HepG2 (cell line): ENCODE results near the gene TUG1.

Experiments
- CBX2 ChIP-seq, 2 experiments: fragments of 200-600 bp in 1 of 2; sonication (generic); formaldehyde crosslinking in 1 of 2; IDR thresholded peaks; 2 replicates each; pipeline versions ENCODE4 v1.7.0 to v1.8.1; 2018 to 2022; ENCODE audit warnings: low read depth in 2 of 2, low read length in 1 of 2, mild to moderate bottlenecking in 1 of 2, missing genetic modification reagents in 1 of 2
- CBX5 ChIP-seq: sonication (generic); formaldehyde crosslinking; IDR thresholded peaks from 2 replicates; pipeline ENCODE4 v1.4.0; 2020; ENCODE audit warnings: missing genetic modification reagents, borderline replicate concordance
- MXD4 ChIP-seq: IDR thresholded peaks from 2 replicates; pipeline ENCODE4 v1.6.1; 2016; ENCODE audit warnings: mild to moderate bottlenecking, missing biosample characterization, missing genetic modification reagents
- NFRKB ChIP-seq: fragments of 450-650 bp; IDR thresholded peaks from 2 replicates; pipeline ENCODE4 v1.6.1; 2017
- NR3C1 ChIP-seq: sonication (generic); formaldehyde crosslinking; IDR thresholded peaks from 2 replicates; pipeline ENCODE4 v1.4.0; 2020; ENCODE audit warnings: missing genetic modification reagents
- TCF7L2 ChIP-seq: IDR thresholded peaks from 2 replicates; pipeline ENCODE4 v1.6.1; 2011; ENCODE audit warnings: mild to moderate bottlenecking, low read depth, low read length, moderate library complexity
- TF ChIP-seq, protein P1 (sequence below): sonication (generic); formaldehyde crosslinking; IDR thresholded peaks from 2 replicates; pipeline ENCODE4 v1.5.0; 2020; ENCODE audit warnings: mild to moderate bottlenecking, missing genetic modification reagents, moderate library complexity
- TF ChIP-seq, protein P2 (sequence below): sonication (generic); formaldehyde crosslinking; IDR thresholded peaks from 2 replicates; pipeline ENCODE4 v1.5.0; 2020; ENCODE audit warnings: missing genetic modification reagents
- TF ChIP-seq, protein P3 (sequence below): sonication (generic); formaldehyde crosslinking; IDR thresholded peaks from 2 replicates; pipeline ENCODE4 v1.8.1; 2022; ENCODE audit warnings: low read depth, mild to moderate bottlenecking, missing genetic modification reagents
- TF ChIP-seq, protein P4 (sequence below): sonication (generic); formaldehyde crosslinking; IDR thresholded peaks from 2 replicates; pipeline ENCODE4 v1.4.0; 2020; ENCODE audit warnings: mild to moderate bottlenecking, missing genetic modification reagents

DNA sequence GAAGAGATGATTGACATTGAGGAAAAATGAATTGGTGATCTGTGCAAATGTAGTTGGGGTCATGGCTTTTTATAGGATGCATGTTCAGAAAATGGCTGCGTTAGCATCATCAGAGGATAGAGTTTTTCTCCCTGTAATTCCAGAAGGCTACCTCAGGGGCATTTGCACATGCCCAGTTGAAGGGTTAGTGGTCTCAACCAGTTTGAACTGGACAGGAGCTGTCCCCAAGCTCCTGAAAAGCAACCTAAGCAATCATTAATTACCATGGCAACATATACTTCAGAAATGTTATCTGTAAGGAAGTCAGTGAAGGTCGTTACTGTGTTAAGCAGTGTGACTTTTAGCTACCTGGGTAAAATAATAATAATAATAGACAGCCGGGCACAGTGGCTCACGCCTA, 29.3 kb downstream of the TUG1 start:
- TF ChIP-seq TCF7L2 (no peak), MXD4 (CRISPR knock-in tag) (no peak), CBX2 (IDR thresholded peaks at IDR 0.05; ENCODE audit: low read depth, low read length) (no peak), CBX2 (CRISPR knock-in tag; IDR thresholded peaks at IDR 0.05; ENCODE audit: low read depth) (no peak), CBX5 (CRISPR knock-in tag) (no peak), NFRKB (no peak), NR3C1 (CRISPR knock-in tag) (no peak)
- TF ChIP-seq, protein P1, sequence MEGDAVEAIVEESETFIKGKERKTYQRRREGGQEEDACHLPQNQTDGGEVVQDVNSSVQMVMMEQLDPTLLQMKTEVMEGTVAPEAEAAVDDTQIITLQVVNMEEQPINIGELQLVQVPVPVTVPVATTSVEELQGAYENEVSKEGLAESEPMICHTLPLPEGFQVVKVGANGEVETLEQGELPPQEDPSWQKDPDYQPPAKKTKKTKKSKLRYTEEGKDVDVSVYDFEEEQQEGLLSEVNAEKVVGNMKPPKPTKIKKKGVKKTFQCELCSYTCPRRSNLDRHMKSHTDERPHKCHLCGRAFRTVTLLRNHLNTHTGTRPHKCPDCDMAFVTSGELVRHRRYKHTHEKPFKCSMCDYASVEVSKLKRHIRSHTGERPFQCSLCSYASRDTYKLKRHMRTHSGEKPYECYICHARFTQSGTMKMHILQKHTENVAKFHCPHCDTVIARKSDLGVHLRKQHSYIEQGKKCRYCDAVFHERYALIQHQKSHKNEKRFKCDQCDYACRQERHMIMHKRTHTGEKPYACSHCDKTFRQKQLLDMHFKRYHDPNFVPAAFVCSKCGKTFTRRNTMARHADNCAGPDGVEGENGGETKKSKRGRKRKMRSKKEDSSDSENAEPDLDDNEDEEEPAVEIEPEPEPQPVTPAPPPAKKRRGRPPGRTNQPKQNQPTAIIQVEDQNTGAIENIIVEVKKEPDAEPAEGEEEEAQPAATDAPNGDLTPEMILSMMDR (CRISPR knock-in tag), result no peak
- TF ChIP-seq, protein P2, sequence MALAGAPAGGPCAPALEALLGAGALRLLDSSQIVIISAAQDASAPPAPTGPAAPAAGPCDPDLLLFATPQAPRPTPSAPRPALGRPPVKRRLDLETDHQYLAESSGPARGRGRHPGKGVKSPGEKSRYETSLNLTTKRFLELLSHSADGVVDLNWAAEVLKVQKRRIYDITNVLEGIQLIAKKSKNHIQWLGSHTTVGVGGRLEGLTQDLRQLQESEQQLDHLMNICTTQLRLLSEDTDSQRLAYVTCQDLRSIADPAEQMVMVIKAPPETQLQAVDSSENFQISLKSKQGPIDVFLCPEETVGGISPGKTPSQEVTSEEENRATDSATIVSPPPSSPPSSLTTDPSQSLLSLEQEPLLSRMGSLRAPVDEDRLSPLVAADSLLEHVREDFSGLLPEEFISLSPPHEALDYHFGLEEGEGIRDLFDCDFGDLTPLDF, result no peak
- TF ChIP-seq, protein P3, sequence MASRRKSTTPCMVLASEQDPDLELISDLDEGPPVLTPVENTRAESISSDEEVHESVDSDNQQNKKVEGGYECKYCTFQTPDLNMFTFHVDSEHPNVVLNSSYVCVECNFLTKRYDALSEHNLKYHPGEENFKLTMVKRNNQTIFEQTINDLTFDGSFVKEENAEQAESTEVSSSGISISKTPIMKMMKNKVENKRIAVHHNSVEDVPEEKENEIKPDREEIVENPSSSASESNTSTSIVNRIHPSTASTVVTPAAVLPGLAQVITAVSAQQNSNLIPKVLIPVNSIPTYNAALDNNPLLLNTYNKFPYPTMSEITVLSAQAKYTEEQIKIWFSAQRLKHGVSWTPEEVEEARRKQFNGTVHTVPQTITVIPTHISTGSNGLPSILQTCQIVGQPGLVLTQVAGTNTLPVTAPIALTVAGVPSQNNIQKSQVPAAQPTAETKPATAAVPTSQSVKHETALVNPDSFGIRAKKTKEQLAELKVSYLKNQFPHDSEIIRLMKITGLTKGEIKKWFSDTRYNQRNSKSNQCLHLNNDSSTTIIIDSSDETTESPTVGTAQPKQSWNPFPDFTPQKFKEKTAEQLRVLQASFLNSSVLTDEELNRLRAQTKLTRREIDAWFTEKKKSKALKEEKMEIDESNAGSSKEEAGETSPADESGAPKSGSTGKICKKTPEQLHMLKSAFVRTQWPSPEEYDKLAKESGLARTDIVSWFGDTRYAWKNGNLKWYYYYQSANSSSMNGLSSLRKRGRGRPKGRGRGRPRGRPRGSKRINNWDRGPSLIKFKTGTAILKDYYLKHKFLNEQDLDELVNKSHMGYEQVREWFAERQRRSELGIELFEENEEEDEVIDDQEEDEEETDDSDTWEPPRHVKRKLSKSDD (CRISPR knock-in tag), result no peak
- TF ChIP-seq, protein P4, sequence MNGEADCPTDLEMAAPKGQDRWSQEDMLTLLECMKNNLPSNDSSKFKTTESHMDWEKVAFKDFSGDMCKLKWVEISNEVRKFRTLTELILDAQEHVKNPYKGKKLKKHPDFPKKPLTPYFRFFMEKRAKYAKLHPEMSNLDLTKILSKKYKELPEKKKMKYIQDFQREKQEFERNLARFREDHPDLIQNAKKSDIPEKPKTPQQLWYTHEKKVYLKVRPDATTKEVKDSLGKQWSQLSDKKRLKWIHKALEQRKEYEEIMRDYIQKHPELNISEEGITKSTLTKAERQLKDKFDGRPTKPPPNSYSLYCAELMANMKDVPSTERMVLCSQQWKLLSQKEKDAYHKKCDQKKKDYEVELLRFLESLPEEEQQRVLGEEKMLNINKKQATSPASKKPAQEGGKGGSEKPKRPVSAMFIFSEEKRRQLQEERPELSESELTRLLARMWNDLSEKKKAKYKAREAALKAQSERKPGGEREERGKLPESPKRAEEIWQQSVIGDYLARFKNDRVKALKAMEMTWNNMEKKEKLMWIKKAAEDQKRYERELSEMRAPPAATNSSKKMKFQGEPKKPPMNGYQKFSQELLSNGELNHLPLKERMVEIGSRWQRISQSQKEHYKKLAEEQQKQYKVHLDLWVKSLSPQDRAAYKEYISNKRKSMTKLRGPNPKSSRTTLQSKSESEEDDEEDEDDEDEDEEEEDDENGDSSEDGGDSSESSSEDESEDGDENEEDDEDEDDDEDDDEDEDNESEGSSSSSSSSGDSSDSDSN (CRISPR knock-in tag), result no peak
